IPS-15b (cell line): ENCODE results near the gene NT5DC2.

Experiments
- H3K27me3 ChIP-seq: one replicate; pipeline ENCODE4 v1.6.1; 2013; ENCODE audit warnings: low read length; ENCODE audit not compliant: control insufficient read depth, insufficient read depth
- H3K36me3 ChIP-seq: one replicate; pipeline ENCODE4 v1.6.1; 2013; ENCODE audit warnings: low read length; ENCODE audit not compliant: control insufficient read depth, insufficient read depth
- H3K4me1 ChIP-seq: one replicate; pipeline ENCODE4 v1.6.1; 2013; ENCODE audit warnings: mild to moderate bottlenecking, low read length; ENCODE audit not compliant: control insufficient read depth, insufficient read depth
- H3K4me3 ChIP-seq: one replicate; pipeline ENCODE4 v1.5.1; 2013; ENCODE audit warnings: low read depth, low read length
- H3K9ac ChIP-seq: one replicate; pipeline ENCODE4 v1.6.1; 2013; ENCODE audit warnings: low read depth, mild to moderate bottlenecking, low read length
- H3K9me3 ChIP-seq: one replicate; pipeline ENCODE4 v1.6.1; 2013; ENCODE audit warnings: mild to moderate bottlenecking, low read length; ENCODE audit not compliant: control insufficient read depth, insufficient read depth

Gene NT5DC2

GRCh38 chr3:52521488-52521824, 12.2 kb downstream of the NT5DC2 start:
- Histone ChIP-seq H3K36me3 (peaks cover 32% of the 10 kb centered on the region), H3K9ac (no peak overlapping the region), H3K27me3 (peaks cover 4% of the 10 kb centered on the region), H3K9me3 (no peaks in the 10 kb centered on the region), H3K4me3 (no peak overlapping the region), H3K4me1 (no peaks in the 10 kb centered on the region)

GRCh38 chr3:52520716-52521487, 12.8 kb downstream of the NT5DC2 start:
- H3K27me3 ChIP-seq = peaks cover 4% of the 10 kb centered on the region
- H3K9ac ChIP-seq = no peak overlapping the region
- no peaks in the 10 kb centered on the region for H3K9me3 ChIP-seq
- H3K36me3 ChIP-seq = peaks cover 28% of the 10 kb centered on the region
- no peaks in the 10 kb centered on the region for H3K4me1 ChIP-seq
- H3K4me3 ChIP-seq = no peak overlapping the region

DNA sequence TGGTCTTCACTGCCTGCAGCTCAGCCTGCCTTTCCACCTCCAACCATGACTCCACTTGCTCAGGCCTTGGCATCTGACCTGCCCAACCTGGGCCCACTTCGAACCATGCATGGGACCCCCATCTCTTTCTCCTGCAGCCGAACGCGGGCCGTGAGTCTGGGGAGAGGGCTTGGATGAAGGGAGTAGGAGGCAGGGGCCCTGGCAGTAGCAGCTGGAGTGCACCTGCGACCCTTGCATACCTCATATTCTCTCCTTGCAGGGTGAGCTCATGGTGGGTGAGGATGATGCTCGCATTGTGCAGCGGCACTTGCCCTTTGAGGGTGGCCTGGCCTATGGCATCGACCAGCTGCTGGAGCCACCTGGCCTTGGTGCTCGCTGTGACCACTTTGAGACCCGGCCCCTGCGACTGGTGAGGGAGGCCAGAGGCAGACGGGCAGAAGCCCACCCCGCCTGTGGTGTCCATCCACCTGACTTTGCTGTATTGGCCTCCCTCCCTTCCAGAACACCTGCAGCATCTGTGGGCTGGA, 13.5 kb downstream of the NT5DC2 start:
- Histone ChIP-seq H3K9ac (no peak overlapping the region), H3K9me3 (no peaks in the 10 kb centered on the region), H3K27me3 (peaks cover 4% of the 10 kb centered on the region), H3K4me3 (no peak overlapping the region), H3K36me3 (peaks cover 22% of the 10 kb centered on the region), H3K4me1 (no peaks in the 10 kb centered on the region)

DNA sequence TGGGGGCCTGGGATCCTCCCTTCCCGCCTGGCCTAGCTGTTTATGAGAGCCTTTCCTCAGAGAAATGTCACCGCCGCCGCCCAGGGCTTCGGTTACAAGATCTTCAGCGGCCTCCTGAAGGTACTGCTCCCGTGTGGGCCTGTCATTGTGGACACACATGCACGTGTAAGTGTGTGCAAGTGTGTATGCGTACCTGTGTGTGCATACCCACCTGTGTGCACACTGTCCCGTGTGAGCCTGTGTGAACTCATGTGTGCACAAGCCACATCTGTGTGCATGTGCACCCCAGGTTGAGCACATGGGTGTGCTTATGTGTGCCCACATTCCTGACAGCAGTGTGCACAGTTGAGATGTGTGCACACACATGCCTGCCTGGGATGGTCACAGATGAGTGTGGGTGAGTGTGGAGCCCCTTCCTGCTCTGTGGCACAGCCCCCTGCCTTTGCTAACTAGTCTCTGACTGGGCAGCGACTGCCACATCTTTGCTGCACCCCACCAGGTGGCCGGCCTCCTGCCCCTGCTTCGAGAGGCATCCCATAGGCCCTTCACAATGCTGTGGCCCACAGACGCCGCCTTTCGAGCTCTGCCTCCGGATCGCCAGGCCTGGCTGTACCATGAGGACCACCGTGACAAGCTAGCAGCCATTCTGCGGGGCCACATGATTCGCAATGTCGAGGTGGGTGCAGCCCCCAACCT, 14.1 kb downstream of the NT5DC2 start:
- no peaks in the 10 kb centered on the region for H3K4me1 ChIP-seq
- no peaks in the 10 kb centered on the region for H3K9me3 ChIP-seq
- peak overlapping the region; percentile 55 for H3K4me3 ChIP-seq
- H3K36me3 ChIP-seq = peaks cover 18% of the 10 kb centered on the region
- no peak overlapping the region for H3K9ac ChIP-seq
- peaks cover 4% of the 10 kb centered on the region for H3K27me3 ChIP-seq

GRCh38 chr3:52518723-52519444, 14.8 kb downstream of the NT5DC2 start:
- Histone ChIP-seq H3K4me3 (peak overlapping the region; percentile 55), H3K36me3 (peaks cover 11% of the 10 kb centered on the region), H3K9ac (no peak overlapping the region), H3K9me3 (no peaks in the 10 kb centered on the region), H3K27me3 (peaks cover 4% of the 10 kb centered on the region), H3K4me1 (no peaks in the 10 kb centered on the region)

DNA sequence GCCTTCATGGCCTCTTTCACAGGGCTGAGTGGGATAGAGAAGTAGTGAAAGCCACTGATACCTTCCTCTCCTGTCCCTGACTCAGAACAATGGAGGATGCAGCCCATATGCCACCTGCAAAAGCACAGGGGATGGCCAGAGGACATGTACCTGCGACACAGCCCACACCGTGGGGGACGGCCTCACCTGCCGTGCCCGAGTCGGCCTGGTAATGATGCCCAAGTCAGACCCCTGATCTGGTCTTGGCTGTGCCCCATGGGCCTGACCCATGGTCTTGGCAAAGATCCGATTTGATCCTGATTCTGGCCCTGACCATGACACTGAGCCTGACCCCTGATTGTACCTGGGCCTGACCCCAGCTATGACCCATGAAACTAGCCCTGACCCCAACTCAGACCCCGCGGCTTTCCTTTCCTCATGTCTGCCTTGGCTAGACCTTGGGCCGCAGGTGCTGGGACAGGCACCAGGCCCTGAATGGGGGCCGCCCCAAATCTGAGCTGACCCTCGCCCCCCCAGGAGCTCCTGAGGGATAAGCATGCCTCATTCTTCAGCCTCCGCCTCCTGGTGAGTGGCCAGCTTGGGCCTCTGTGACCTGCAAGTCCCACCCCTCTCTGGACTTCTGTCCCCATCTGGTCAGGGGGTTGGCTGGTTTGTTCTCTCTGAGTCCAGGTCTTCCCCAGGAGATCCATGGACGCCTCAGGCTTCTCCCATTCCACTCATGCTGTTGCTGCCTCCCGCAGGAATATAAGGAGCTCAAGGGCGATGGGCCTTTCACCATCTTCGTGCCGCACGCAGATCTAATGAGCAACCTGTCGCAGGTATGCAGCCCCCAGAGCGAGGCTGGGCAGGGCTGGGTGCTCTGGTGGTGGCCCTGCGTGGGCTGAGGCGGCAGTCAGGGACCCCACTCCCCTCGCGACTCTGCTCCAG, 15.6 kb downstream of the NT5DC2 start:
- Histone ChIP-seq H3K36me3 (peaks cover 2% of the 10 kb centered on the region), H3K4me3 (peak overlapping the region; percentile 55), H3K27me3 (peaks cover 4% of the 10 kb centered on the region), H3K4me1 (no peaks in the 10 kb centered on the region), H3K9ac (no peak overlapping the region), H3K9me3 (no peaks in the 10 kb centered on the region)

DNA sequence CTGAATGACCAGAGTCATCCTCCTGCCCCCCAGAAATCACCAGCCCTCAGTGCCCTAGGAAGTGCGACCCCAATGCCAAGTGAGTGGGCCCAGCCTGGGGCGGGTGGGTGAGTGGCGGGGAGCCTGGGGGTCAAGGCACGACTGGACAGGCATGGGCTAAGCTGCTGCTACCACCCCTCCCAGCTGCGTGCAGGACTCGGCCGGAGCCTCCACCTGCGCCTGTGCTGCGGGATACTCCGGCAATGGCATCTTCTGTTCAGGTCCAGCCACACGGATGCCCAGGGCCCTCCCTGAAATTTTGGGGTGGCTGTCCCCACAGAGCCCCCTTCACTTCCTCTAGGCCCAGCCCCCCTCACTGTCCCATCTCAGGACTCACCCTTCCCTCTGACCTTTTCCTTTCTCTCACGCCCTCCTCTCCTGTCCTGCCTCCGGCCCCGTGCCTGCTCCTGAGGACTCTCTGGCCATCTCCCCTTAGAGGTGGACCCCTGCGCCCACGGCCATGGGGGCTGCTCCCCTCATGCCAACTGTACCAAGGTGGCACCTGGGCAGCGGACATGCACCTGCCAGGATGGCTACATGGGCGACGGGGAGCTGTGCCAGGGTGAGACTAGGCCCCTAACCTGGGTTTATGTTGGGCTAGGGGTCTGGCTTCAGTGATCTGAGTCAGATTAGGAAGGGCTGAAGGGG, 17.0 kb downstream of the NT5DC2 start:
- no peaks in the 10 kb centered on the region for H3K9me3 ChIP-seq
- no peaks in the 10 kb centered on the region for H3K36me3 ChIP-seq
- H3K9ac ChIP-seq = no peak overlapping the region
- peaks cover 4% of the 10 kb centered on the region for H3K27me3 ChIP-seq
- no peaks in the 10 kb centered on the region for H3K4me1 ChIP-seq
- no peak overlapping the region for H3K4me3 ChIP-seq

- no peaks in the 10 kb centered on the region for H3K4me1 ChIP-seq
- H3K27me3 ChIP-seq = peaks cover 4% of the 10 kb centered on the region
- no peak overlapping the region for H3K4me3 ChIP-seq
- no peaks in the 10 kb centered on the region for H3K36me3 ChIP-seq
- no peak overlapping the region for H3K9ac ChIP-seq
- no peaks in the 10 kb centered on the region for H3K9me3 ChIP-seq
These were observed 18.5 kb downstream of the NT5DC2 start for GRCh38 chr3:52515192-52515591.

GRCh38 chr3:52514576-52514975, 19.1 kb downstream of the NT5DC2 start:
- Histone ChIP-seq H3K4me1 (no peaks in the 10 kb centered on the region), H3K27me3 (peaks cover 4% of the 10 kb centered on the region), H3K9me3 (no peaks in the 10 kb centered on the region), H3K4me3 (no peak overlapping the region), H3K36me3 (no peaks in the 10 kb centered on the region), H3K9ac (no peak overlapping the region)

DNA sequence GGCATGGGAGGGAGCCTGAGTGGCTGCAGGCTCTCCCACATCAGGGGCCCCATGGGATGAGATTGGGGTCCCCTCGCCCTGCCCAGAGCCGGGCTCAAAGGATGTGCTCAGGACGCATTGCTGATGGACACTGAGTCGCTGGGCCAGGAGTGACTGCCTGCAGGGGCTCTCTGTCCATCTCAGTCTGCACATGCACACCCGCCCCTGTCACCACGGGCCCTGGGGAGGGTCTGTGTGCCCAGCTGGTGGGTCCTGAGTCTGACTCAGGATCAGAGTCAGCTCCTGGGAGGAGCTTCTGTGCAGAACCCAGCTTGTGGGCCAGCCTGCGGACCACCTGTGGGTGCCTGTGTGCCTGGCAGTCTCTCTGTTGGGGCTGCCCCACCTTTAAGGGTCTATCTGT, 20.4 kb downstream of the NT5DC2 start:
- H3K9me3 ChIP-seq = no peaks in the 10 kb centered on the region
- no peak overlapping the region for H3K9ac ChIP-seq
- no peak overlapping the region for H3K4me3 ChIP-seq
- H3K27me3 ChIP-seq = peaks cover 4% of the 10 kb centered on the region
- no peaks in the 10 kb centered on the region for H3K36me3 ChIP-seq
- no peaks in the 10 kb centered on the region for H3K4me1 ChIP-seq
